HCT116 (cell line): ENCODE measurements around the gene CNTFR. TPM values are rescaled to one million over a fixed set of nuclear protein-coding genes. Genes with fewer than 3 reads are reported as not detected.

Experiments
- ATAC-seq: fragments of 200-7000 bp; cut with Tn5 transposase; 2 replicates; pipeline ENCODE4 v1.9.1; 2020; ENCODE audit warnings: mild to moderate bottlenecking, moderate library complexity
- BruUV-seq: library from RNA; stranded (reverse); fragments of 400-500 nt; replicated peaks from 2 replicates; lab custom pipeline; 2021; lab: Mats Ljungman, UMichigan
- CTCF ChIA-PET: fragments of 300-600 bp; sonication (Branson Sonifier 250); formaldehyde crosslinking; loops from one replicate; lab custom pipeline; 2021; ENCODE audit warnings: antibody characterized with exemption; lab: Charles Lee
- POLR2A ChIA-PET: fragments of 300-600, 350-600 bp; sonication (Branson Sonifier 250); formaldehyde crosslinking; loops from one replicate; lab custom pipeline; 2021; ENCODE audit warnings: antibody characterized with exemption; lab: Charles Lee
- RAD21 ChIA-PET, 2 experiments: fragments of 300-600 bp; sonication (Branson Sonifier 250); formaldehyde crosslinking; loops; one replicate each; lab custom pipeline; 2023; ENCODE audit warnings: low total read pairs in 2 of 2; ENCODE audit not compliant: uncharacterized antibody in 2 of 2, unreplicated experiment in 2 of 2, low non-redundant PET in 1 of 2; lab: Charles Lee
- DNase-seq: peaks from one replicate; pipeline ENCODE4 v3.0.0-alpha.2; 2010; ENCODE audit warnings: low read depth, low spot score
- H2AFZ ChIP-seq: fragments of 200-600 bp; shearing (Covaris generic), sonication (generic); 2 replicates; pipeline ENCODE4 v1.6.1; 2017; ENCODE audit warnings: low read depth, mixed run types, mixed read lengths, antibody characterized with exemption, low read length; ENCODE audit not compliant: poor library complexity, severe bottlenecking
- H3K27ac ChIP-seq: 2 replicates; pipeline ENCODE4 v1.5.1; 2012; ENCODE audit warnings: low read depth, low read length
- H3K27me3 ChIP-seq: fragments of 200-600 bp; sonication (generic); 2 replicates; pipeline ENCODE4 v1.6.1; 2016; ENCODE audit warnings: mixed run types, low read length, mixed read lengths; ENCODE audit not compliant: insufficient read depth
- H3K36me3 ChIP-seq, 2 experiments: fragments of 200-500 bp in 1 of 2; fragments of 200-600 bp in 1 of 2; sonication (Bioruptor generic) in 1 of 2; sonication (generic) in 1 of 2; 2 replicates each; pipeline versions ENCODE4 v1.5.1 to v1.6.1; 2014 to 2016; ENCODE audit warnings: low read length in 2 of 2, inconsistent platforms in 1 of 2, mixed read lengths in 1 of 2, mixed run types in 1 of 2; ENCODE audit not compliant: insufficient read depth in 2 of 2, control insufficient read depth in 1 of 2
- H3K4me1 ChIP-seq, 2 experiments: fragments of 200-600 bp in 1 of 2; sonication (generic) in 1 of 2; 2 replicates each; pipeline versions ENCODE4 v1.5.1 to v1.6.1; 2012 to 2017; ENCODE audit warnings: low read length in 2 of 2, inconsistent platforms in 1 of 2, mild to moderate bottlenecking in 1 of 2, mixed read lengths in 1 of 2, mixed run types in 1 of 2, moderate library complexity in 1 of 2; ENCODE audit not compliant: insufficient read depth in 2 of 2, control insufficient read depth in 1 of 2
- H3K4me2 ChIP-seq: fragments of 200-600 bp; sonication (generic); 2 replicates; pipeline ENCODE4 v1.6.1; 2017; ENCODE audit warnings: mixed run types, low read length, mixed read lengths
- H3K4me3 ChIP-seq, 2 experiments: fragments of 200-600 bp in 1 of 2; sonication (generic) in 1 of 2; replicated peaks in 1 of 2; 2 replicates each; pipeline ENCODE4 v1.5.1; 2011 to 2016; ENCODE audit warnings: low read length in 2 of 2, control low read depth in 1 of 2, low read depth in 1 of 2, mild to moderate bottlenecking in 1 of 2, mixed read lengths in 1 of 2, mixed run types in 1 of 2
- H3K79me2 ChIP-seq: fragments of 200-600 bp; sonication (generic); 2 replicates; pipeline ENCODE4 v1.6.1; 2017; ENCODE audit warnings: mild to moderate bottlenecking, mixed run types, low read length, moderate library complexity, mixed read lengths; ENCODE audit not compliant: insufficient read depth
- H3K9ac ChIP-seq: fragments of 200-600 bp; sonication (generic); 2 replicates; pipeline ENCODE4 v1.6.1; 2016; ENCODE audit warnings: low read length, mixed read lengths
- H3K9me2 ChIP-seq: fragments of 200-600 bp; sonication (generic), shearing (Covaris generic); 2 replicates; pipeline ENCODE4 v1.6.1; 2017; ENCODE audit warnings: mixed run types, mild to moderate bottlenecking, moderate library complexity; ENCODE audit not compliant: insufficient read depth
- H3K9me3 ChIP-seq, 2 experiments: fragments of 200-500 bp in 1 of 2; fragments of 200-600 bp in 1 of 2; sonication (Bioruptor generic) in 1 of 2; sonication (generic) in 1 of 2; 2 replicates each; pipeline ENCODE4 v1.6.1; 2014 to 2017; ENCODE audit warnings: low read length in 2 of 2, mixed read lengths in 2 of 2, inconsistent platforms in 1 of 2, low read depth in 1 of 2, mild to moderate bottlenecking in 1 of 2, mixed run types in 1 of 2, moderate library complexity in 1 of 2; ENCODE audit not compliant: control insufficient read depth in 1 of 2, insufficient read depth in 1 of 2
- H4K20me1 ChIP-seq: fragments of 200-600 bp; sonication (generic), shearing (Covaris generic); 2 replicates; pipeline ENCODE4 v1.6.1; 2017; ENCODE audit warnings: mixed run types, mild to moderate bottlenecking, moderate library complexity; ENCODE audit not compliant: insufficient read depth
- EGR1 ChIP-seq: IDR thresholded peaks from 2 replicates; pipeline ENCODE4 v1.6.1; 2012; ENCODE audit warnings: low read depth
- EZH2 ChIP-seq: fragments of 200-600 bp; sonication (generic); IDR thresholded peaks from 2 replicates; pipeline ENCODE4 v1.6.1; 2017; ENCODE audit warnings: antibody characterized with exemption, mixed run types
- EZH2phosphoT487 ChIP-seq: fragments of 200-600 bp; IDR thresholded peaks from 2 replicates; pipeline ENCODE4 v1.6.1; 2018; ENCODE audit warnings: antibody characterized with exemption, borderline replicate concordance
- FOSL1 ChIP-seq: IDR thresholded peaks from 2 replicates; pipeline ENCODE4 v1.6.1; 2012; ENCODE audit warnings: low read depth
- JUND ChIP-seq: IDR thresholded peaks from 2 replicates; pipeline ENCODE4 v1.6.1; 2012
- POLR2A ChIP-seq: IDR thresholded peaks from 2 replicates; pipeline ENCODE4 v1.7.0; 2011; ENCODE audit warnings: borderline replicate concordance; ENCODE audit not compliant: insufficient read depth, insufficient read length; ENCODE audit errors: extremely low read depth
- RAD21 ChIP-seq: IDR thresholded peaks from 2 replicates; pipeline ENCODE4 v1.6.1; 2012; ENCODE audit warnings: low read depth, mild to moderate bottlenecking
- SIN3A ChIP-seq: IDR thresholded peaks from 2 replicates; pipeline ENCODE4 v1.6.1; 2012; ENCODE audit warnings: low read depth
- SP1 ChIP-seq: IDR thresholded peaks from 2 replicates; pipeline ENCODE4 v1.6.1; 2012; ENCODE audit warnings: low read depth
- SRF ChIP-seq: IDR thresholded peaks from 2 replicates; pipeline ENCODE4 v1.6.1; 2012; ENCODE audit warnings: low read depth
- TCF7L2 ChIP-seq: IDR thresholded peaks from 2 replicates; pipeline ENCODE4 v1.7.0; 2011; ENCODE audit warnings: borderline replicate concordance, inconsistent platforms; ENCODE audit not compliant: insufficient read depth, insufficient read length; ENCODE audit errors: extremely low read depth
- YY1 ChIP-seq: IDR thresholded peaks from 2 replicates; pipeline ENCODE4 v1.6.1; 2011; ENCODE audit warnings: low read length, low read depth, moderate library complexity, mild to moderate bottlenecking; ENCODE audit not compliant: insufficient replicate concordance; ENCODE audit errors: extremely low read depth
- ZBTB33 ChIP-seq: IDR thresholded peaks from 2 replicates; pipeline ENCODE4 v1.6.1; 2011; ENCODE audit warnings: mild to moderate bottlenecking, low read length, moderate library complexity; ENCODE audit not compliant: insufficient replicate concordance; ENCODE audit errors: extremely low read depth
- ZFX ChIP-seq: fragments of 450-650 bp; IDR thresholded peaks from 2 replicates; pipeline ENCODE4 v1.6.1; 2017
- intact Hi-C: fragments of 100-400 bp; cut with micrococcal nuclease; formaldehyde crosslinking; loops from 2 replicates; pipeline ENCODE4 v1.10.0; 2022
- total RNA-seq: library from RNA; stranded (reverse); gene quantifications from one replicate; pipeline ENCODE4 v1.2.1, GENCODE V29; 2021; ENCODE audit not compliant: unreplicated experiment
- TF ChIP-seq, protein P1 (sequence below): IDR thresholded peaks from 2 replicates; pipeline ENCODE4 v1.6.1; 2012

The CNTFR gene
- total RNA-seq, 1 experiment from 2014 or later = not detected

DNA sequence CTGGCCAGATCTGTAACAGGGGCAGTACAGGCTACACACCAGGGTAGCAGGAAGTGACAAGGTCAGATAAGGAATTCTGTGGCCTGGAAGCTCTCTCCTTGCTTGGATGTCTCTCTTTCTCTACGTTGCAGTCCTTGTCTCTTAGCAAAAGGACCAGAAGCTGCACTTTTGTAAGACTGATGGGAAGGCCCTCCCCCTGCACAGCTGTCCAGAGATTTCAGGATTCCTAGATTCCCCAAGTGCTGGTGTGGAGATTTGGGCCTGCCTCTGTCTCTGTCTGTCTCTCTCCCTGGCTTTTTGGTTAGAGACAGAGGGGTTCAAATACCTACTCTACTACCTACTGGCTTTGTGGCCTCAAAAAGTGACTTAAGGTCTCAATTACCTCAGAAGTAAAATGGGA is 10.0 kb upstream of the CNTFR start:
- RAD21 ChIA-PET = no interaction called here
- POLR2A ChIA-PET = no interaction called here
- no peak overlapping the region for H3K9ac ChIP-seq
- H3K27me3 ChIP-seq = no peaks in the 10 kb centered on the region
- no peak for DNase-seq
- H4K20me1 ChIP-seq = no peaks in the 10 kb centered on the region
- no peaks in the 10 kb centered on the region for H3K9me2 ChIP-seq
- CTCF ChIA-PET = interaction anchor here (0.6 kb wide), 1 partner anchor 196 kb away, joined by 3 read pairs; no protein-coding TSS in a partner anchor
- no peaks in the 10 kb centered on the region for H3K79me2 ChIP-seq
- no TSS peak for BruUV-seq
- intact Hi-C loops = loop anchor here (10.0 kb wide), 1 partner anchor 195 kb away; no protein-coding TSS in a partner anchor
- no peaks in the 10 kb centered on the region for H3K4me1 ChIP-seq
- no peaks in the 10 kb centered on the region for H3K9me3 ChIP-seq
- no peaks in the 10 kb centered on the region for H3K36me3 ChIP-seq
- ATAC-seq = no peak
- H2AFZ ChIP-seq = no peak overlapping the region
- no peak for TF ChIP-seq SIN3A
- no peak for TF ChIP-seq ZBTB33
- TF ChIP-seq ZFX = no peak
- TF ChIP-seq, protein P1, sequence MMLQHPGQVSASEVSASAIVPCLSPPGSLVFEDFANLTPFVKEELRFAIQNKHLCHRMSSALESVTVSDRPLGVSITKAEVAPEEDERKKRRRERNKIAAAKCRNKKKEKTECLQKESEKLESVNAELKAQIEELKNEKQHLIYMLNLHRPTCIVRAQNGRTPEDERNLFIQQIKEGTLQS = no peak
- TF ChIP-seq EZH2 = no peak
- TF ChIP-seq EGR1 = no peak
- no peak for TF ChIP-seq SRF
- TF ChIP-seq TCF7L2 = no peak
- TF ChIP-seq YY1 = no peak
- TF ChIP-seq SP1 = no peak
- TF ChIP-seq FOSL1 = no peak
- TF ChIP-seq RAD21 = no peak
- no peak for TF ChIP-seq EZH2phosphoT487
- no peak for TF ChIP-seq POLR2A
- TF ChIP-seq JUND = no peak
- H3K4me2 ChIP-seq = no peak overlapping the region
- no peak overlapping the region for H3K27ac ChIP-seq
- H3K4me3 ChIP-seq = no peak overlapping the region
